ENCODE results near the gene SCRT2. TPM values are rescaled to one million over a fixed set of nuclear protein-coding genes. Genes with fewer than 3 reads are reported as not detected.

The SCRT2 gene
- total and polyA plus RNA-seq, 4 experiments from 2014 or later, result not detected

DNA sequence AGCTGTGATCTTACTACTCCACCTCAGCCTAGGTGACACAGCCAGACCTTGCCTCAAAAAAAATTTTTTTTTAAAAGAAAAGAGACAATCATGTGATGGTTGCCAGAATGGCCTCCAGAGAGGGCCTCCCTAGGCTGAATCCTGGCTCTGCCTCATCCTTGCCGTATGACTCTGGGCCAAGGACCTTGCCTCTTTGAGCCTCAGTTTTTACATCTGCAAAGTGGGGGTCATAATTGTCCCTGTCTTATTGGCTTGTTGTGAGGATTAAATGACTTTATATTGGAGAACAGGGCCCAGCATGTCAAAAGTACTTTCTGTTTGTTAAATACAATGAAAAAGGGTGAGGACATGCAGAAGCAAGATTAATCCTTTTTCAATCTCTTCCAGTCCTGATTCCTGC is 37.0 kb downstream of the SCRT2 start:
- no peak overlapping the region for H3K27ac Mint-ChIP-seq
- Histone ChIP-seq H3K4me1 (ENCODE audit: insufficient read depth, low read length) (no peaks in the 10 kb centered on the region), H3K4me3 (ENCODE audit: low read length in 2 of 2) (no peak overlapping the region), H3K27ac (ENCODE audit: low read depth, low read length) (no peak overlapping the region), H3K36me3 (ENCODE audit: insufficient read depth, low read length) (no peaks in the 10 kb centered on the region), H3K27me3 (ENCODE audit: insufficient read depth, low read length) (peaks cover 11% of the 10 kb centered on the region), H3K9me3 (ENCODE audit: control insufficient read depth in 1 of 2, low read length in 2 of 2) (no peaks in the 10 kb centered on the region)
- CTCF ChIA-PET (ENCODE audit: partially characterized antibody), result no interaction called here
- peaks cover 0 to 2% (median 0%) of the 10 kb centered on the region in 8 donors for H3K9me3 Mint-ChIP-seq
- peaks cover 1 to 11% of the 10 kb centered on the region in 2 donors for H3K27me3 Mint-ChIP-seq
- no peak for DNase-seq
- peaks cover 0 to 4% of the 10 kb centered on the region in 2 donors for H3K36me3 Mint-ChIP-seq
- H3K4me3 Mint-ChIP-seq, result no peak overlapping the region
- POLR2A ChIA-PET (ENCODE audit: partially characterized antibody), result no interaction called here
- intact Hi-C loops (cut with micrococcal nuclease), result no loop called here
- peaks cover 3 to 17% (median 12%) of the 10 kb centered on the region in 4 donors for H3K4me1 Mint-ChIP-seq

DNA sequence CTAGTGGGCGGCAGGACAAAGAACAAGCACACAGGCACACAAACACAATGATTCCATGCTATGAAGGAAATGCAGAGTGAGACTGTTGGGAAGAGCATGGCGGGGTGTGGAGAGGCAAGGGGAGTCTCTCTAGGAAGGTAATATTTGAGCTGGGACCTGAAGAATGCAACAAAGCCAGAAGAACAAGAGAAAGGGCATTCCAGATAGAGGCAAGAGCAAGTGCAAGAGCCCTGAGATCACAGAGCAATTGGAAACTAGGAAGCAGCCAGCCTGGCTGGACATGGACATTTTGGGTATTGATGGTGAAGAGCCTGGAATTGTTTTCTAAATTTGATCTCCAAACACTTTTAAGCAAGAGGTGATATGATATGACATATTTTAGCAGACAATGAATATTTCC is 38.0 kb downstream of the SCRT2 start:
- H3K27ac Mint-ChIP-seq, result no peak overlapping the region
- H3K4me1 Mint-ChIP-seq, result peaks cover 0 to 10% (median 6%) of the 10 kb centered on the region in 4 donors
- peaks cover 0 to 2% (median 0%) of the 10 kb centered on the region in 8 donors for H3K9me3 Mint-ChIP-seq
- H3K4me3 ChIP-seq (ENCODE audit: low read length in 2 of 2), result no peak overlapping the region
- ChIA-PET CTCF (ENCODE audit: partially characterized antibody) (interaction anchor here (1.4 kb wide), 1 partner anchor 8 kb away, joined by 5 read pairs; no protein-coding TSS in a partner anchor), POLR2A (ENCODE audit: partially characterized antibody) (no interaction called here)
- no peak for DNase-seq
- H3K27ac ChIP-seq (ENCODE audit: low read depth, low read length), result no peak overlapping the region
- H3K9me3 ChIP-seq (ENCODE audit: control insufficient read depth in 1 of 2, low read length in 2 of 2), result no peaks in the 10 kb centered on the region
- H3K4me3 Mint-ChIP-seq, result peak overlapping the region in 1 of 8 donors; percentile 19
- H3K36me3 Mint-ChIP-seq, result no peaks in the 10 kb centered on the region
- no peaks in the 10 kb centered on the region for H3K4me1 ChIP-seq (ENCODE audit: insufficient read depth, low read length)
- no peaks in the 10 kb centered on the region for H3K36me3 ChIP-seq (ENCODE audit: insufficient read depth, low read length)
- H3K27me3 Mint-ChIP-seq, result peaks cover 5 to 8% of the 10 kb centered on the region in 2 donors
- intact Hi-C loops (cut with micrococcal nuclease), result no loop called here
- H3K27me3 ChIP-seq (ENCODE audit: insufficient read depth, low read length), result peaks cover 1% of the 10 kb centered on the region

GRCh38 chr20:635893-636338 is 39.7 kb downstream of the SCRT2 start:
- H3K4me1 ChIP-seq (ENCODE audit: insufficient read depth, low read length), result no peaks in the 10 kb centered on the region
- POLR2A ChIA-PET (ENCODE audit: partially characterized antibody), result no interaction called here
- DNase-seq, result no peak
- Mint-ChIP-seq H3K9me3 (no peaks in the 10 kb centered on the region), H3K4me1 (peaks cover 0 to 3% (median under 1%) of the 10 kb centered on the region in 4 donors), H3K27me3 (peaks cover 10% of the 10 kb centered on the region in 2 donors), H3K27ac (no peak overlapping the region), H3K4me3 (no peak overlapping the region), H3K36me3 (no peaks in the 10 kb centered on the region)
- CTCF ChIA-PET (ENCODE audit: partially characterized antibody), result no interaction called here
- no peak overlapping the region for H3K27ac ChIP-seq (ENCODE audit: low read depth, low read length)
- no peak overlapping the region for H3K4me3 ChIP-seq (ENCODE audit: low read length in 2 of 2)
- intact Hi-C loops (cut with micrococcal nuclease), result no loop called here
- no peaks in the 10 kb centered on the region for H3K36me3 ChIP-seq (ENCODE audit: insufficient read depth, low read length)
- H3K9me3 ChIP-seq (ENCODE audit: control insufficient read depth in 1 of 2, low read length in 2 of 2), result no peaks in the 10 kb centered on the region
- H3K27me3 ChIP-seq (ENCODE audit: insufficient read depth, low read length), result no peaks in the 10 kb centered on the region

GRCh38 chr20:635028-635892 is 40.3 kb downstream of the SCRT2 start:
- ChIA-PET POLR2A (ENCODE audit: partially characterized antibody) (no interaction called here), CTCF (ENCODE audit: partially characterized antibody) (no interaction called here)
- intact Hi-C loops (cut with micrococcal nuclease), result no loop called here
- peaks cover 10 to 11% of the 10 kb centered on the region in 2 donors for H3K27me3 Mint-ChIP-seq
- peaks cover 0 to 2% (median 0%) of the 10 kb centered on the region in 4 donors for H3K4me1 Mint-ChIP-seq
- DNase-seq, result no peak
- Histone ChIP-seq H3K9me3 (ENCODE audit: control insufficient read depth in 1 of 2, low read length in 2 of 2) (no peaks in the 10 kb centered on the region), H3K27me3 (ENCODE audit: insufficient read depth, low read length) (no peaks in the 10 kb centered on the region), H3K27ac (ENCODE audit: low read depth, low read length) (no peak overlapping the region), H3K4me3 (ENCODE audit: low read length in 2 of 2) (no peak overlapping the region), H3K4me1 (ENCODE audit: insufficient read depth, low read length) (no peaks in the 10 kb centered on the region), H3K36me3 (ENCODE audit: insufficient read depth, low read length) (no peaks in the 10 kb centered on the region)
- H3K36me3 Mint-ChIP-seq, result no peaks in the 10 kb centered on the region
- no peaks in the 10 kb centered on the region for H3K9me3 Mint-ChIP-seq
- H3K27ac Mint-ChIP-seq, result no peak overlapping the region
- no peak overlapping the region for H3K4me3 Mint-ChIP-seq

GRCh38 chr20:634148-634925 is 41.3 kb downstream of the SCRT2 start:
- intact Hi-C loops (cut with micrococcal nuclease), result no loop called here
- Mint-ChIP-seq H3K9me3 (no peaks in the 10 kb centered on the region), H3K4me3 (no peak overlapping the region), H3K27me3 (peaks cover 11 to 14% of the 10 kb centered on the region in 2 donors), H3K36me3 (no peaks in the 10 kb centered on the region), H3K27ac (no peak overlapping the region), H3K4me1 (no peaks in the 10 kb centered on the region)
- no peak overlapping the region for H3K27ac ChIP-seq (ENCODE audit: low read depth, low read length)
- CTCF ChIA-PET (ENCODE audit: partially characterized antibody), result no interaction called here
- no peaks in the 10 kb centered on the region for H3K4me1 ChIP-seq (ENCODE audit: insufficient read depth, low read length)
- DNase-seq, result no peak
- H3K9me3 ChIP-seq (ENCODE audit: control insufficient read depth in 1 of 2, low read length in 2 of 2), result no peaks in the 10 kb centered on the region
- no peak overlapping the region for H3K4me3 ChIP-seq (ENCODE audit: low read length in 2 of 2)
- no peaks in the 10 kb centered on the region for H3K27me3 ChIP-seq (ENCODE audit: insufficient read depth, low read length)
- POLR2A ChIA-PET (ENCODE audit: partially characterized antibody), result no interaction called here
- H3K36me3 ChIP-seq (ENCODE audit: insufficient read depth, low read length), result no peaks in the 10 kb centered on the region

DNA sequence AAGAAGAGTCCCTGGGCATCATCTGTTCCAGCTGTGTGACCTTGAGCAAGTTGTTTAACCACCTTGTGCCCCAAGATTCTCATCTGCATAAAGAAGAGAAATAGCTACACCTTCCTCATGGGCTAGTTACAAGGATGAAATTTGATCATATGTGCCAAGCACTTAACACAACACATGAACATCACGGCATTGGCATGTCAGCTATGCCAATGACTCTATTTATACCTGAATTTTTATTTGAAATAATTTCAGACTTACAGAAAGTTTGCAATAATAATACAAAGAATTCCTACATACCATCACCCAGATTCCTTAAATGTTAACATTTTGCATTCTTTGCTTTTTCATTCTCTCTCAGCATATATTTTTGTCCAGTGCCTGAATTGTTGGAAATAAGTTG is 44.5 kb downstream of the SCRT2 start:
- H3K4me1 Mint-ChIP-seq, result no peaks in the 10 kb centered on the region
- H3K4me3 Mint-ChIP-seq, result no peak overlapping the region
- no peak for DNase-seq
- no peaks in the 10 kb centered on the region for H3K9me3 ChIP-seq (ENCODE audit: control insufficient read depth in 1 of 2, low read length in 2 of 2)
- H3K4me3 ChIP-seq (ENCODE audit: low read length in 2 of 2), result no peak overlapping the region
- peaks cover 14 to 17% of the 10 kb centered on the region in 2 donors for H3K27me3 Mint-ChIP-seq
- no peaks in the 10 kb centered on the region for H3K36me3 Mint-ChIP-seq
- no peaks in the 10 kb centered on the region for H3K36me3 ChIP-seq (ENCODE audit: insufficient read depth, low read length)
- ChIA-PET CTCF (ENCODE audit: partially characterized antibody) (interaction anchor here (0.7 to 3.8 kb wide), 3 partner anchors 14 to 21 kb away, joined by 3 to 12 read pairs (median 4); no protein-coding TSS in a partner anchor), POLR2A (ENCODE audit: partially characterized antibody) (no interaction called here)
- H3K27ac Mint-ChIP-seq, result no peak overlapping the region
- H3K27me3 ChIP-seq (ENCODE audit: insufficient read depth, low read length), result no peaks in the 10 kb centered on the region
- no peaks in the 10 kb centered on the region for H3K4me1 ChIP-seq (ENCODE audit: insufficient read depth, low read length)
- intact Hi-C loops (cut with micrococcal nuclease), result no loop called here
- H3K9me3 Mint-ChIP-seq, result no peaks in the 10 kb centered on the region
- H3K27ac ChIP-seq (ENCODE audit: low read depth, low read length), result no peak overlapping the region

- no peak overlapping the region for H3K27ac Mint-ChIP-seq
These were observed 49.0 kb downstream of the SCRT2 start for GRCh38 chr20:626579-626978.

More at GRCh38 chr20:626579-626978, 49.0 kb downstream of the SCRT2 start:
- Mint-ChIP-seq H3K4me3 (no peak overlapping the region), H3K4me1 (no peaks in the 10 kb centered on the region), H3K27me3 (peaks cover 13 to 35% of the 10 kb centered on the region in 2 donors), H3K36me3 (no peaks in the 10 kb centered on the region), H3K9me3 (peaks cover 0 to 6% (median 2%) of the 10 kb centered on the region in 8 donors)
- intact Hi-C loops (cut with micrococcal nuclease), result no loop called here
- Histone ChIP-seq H3K9me3 (ENCODE audit: control insufficient read depth in 1 of 2, low read length in 2 of 2) (no peaks in the 10 kb centered on the region), H3K4me3 (ENCODE audit: low read length in 2 of 2) (no peak overlapping the region), H3K27ac (ENCODE audit: low read depth, low read length) (no peak overlapping the region), H3K4me1 (ENCODE audit: insufficient read depth, low read length) (no peaks in the 10 kb centered on the region), H3K27me3 (ENCODE audit: insufficient read depth, low read length) (no peaks in the 10 kb centered on the region), H3K36me3 (ENCODE audit: insufficient read depth, low read length) (no peaks in the 10 kb centered on the region)
- ChIA-PET POLR2A (ENCODE audit: partially characterized antibody) (no interaction called here), CTCF (ENCODE audit: partially characterized antibody) (no interaction called here)
- DNase-seq, result no peak
